SK-N-SH treated with all-trans-retinoic acid at 6 μM for 48 hours (cell line): Measurements from ENCODE around the gene GOLGA6L26.
"Not testable (repeated sequence)": the region's sequence is repeated elsewhere in the genome, so short reads cannot be mapped to it uniquely, and the experiment has no call there.

ENCODE experiments used
- ARNTL ChIP-seq: fragments of 450-650 bp; formaldehyde crosslinking; IDR thresholded peaks from 2 replicates; pipeline ENCODE4 v1.5.0; 2020; ENCODE audit warnings: low read depth, mild to moderate bottlenecking, moderate library complexity, borderline replicate concordance
- TCF4 ChIP-seq: fragments of 250-450 bp; sonication (Bioruptor Pico); IDR thresholded peaks from 2 replicates; pipeline ENCODE4 v1.8.0; 2021; ENCODE audit warnings: mild to moderate bottlenecking, moderate library complexity, borderline replicate concordance
- TF ChIP-seq, protein P1 (sequence below): fragments of 250-450 bp; sonication (Bioruptor Pico); IDR thresholded peaks from 2 replicates; pipeline ENCODE4 v1.5.1; 2020; ENCODE audit warnings: low read depth, mild to moderate bottlenecking, moderate library complexity

DNA sequence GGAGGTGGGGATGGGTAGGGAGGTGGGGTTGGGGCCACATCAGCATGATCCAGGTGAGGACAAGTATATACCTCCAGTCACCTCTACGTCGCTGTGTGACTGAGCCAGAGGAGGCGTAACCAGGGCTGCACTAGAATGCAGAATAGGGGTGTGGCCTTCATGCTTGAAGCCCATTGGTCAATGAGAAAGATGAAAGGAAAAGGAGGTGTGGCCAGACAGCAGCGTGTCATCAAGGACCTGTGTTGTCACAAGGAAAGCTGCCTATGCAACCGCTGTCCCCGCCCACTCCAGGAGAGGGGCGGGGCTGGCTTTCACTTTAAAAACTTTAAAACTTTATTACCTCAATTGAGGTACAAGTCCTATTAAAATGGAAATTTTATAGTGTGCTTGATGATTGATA, at the start of gene GOLGA6L26:
- not testable (repeated sequence) for TF ChIP-seq ARNTL (CRISPR knock-in tag); TCF4
- TF ChIP-seq, protein P1, sequence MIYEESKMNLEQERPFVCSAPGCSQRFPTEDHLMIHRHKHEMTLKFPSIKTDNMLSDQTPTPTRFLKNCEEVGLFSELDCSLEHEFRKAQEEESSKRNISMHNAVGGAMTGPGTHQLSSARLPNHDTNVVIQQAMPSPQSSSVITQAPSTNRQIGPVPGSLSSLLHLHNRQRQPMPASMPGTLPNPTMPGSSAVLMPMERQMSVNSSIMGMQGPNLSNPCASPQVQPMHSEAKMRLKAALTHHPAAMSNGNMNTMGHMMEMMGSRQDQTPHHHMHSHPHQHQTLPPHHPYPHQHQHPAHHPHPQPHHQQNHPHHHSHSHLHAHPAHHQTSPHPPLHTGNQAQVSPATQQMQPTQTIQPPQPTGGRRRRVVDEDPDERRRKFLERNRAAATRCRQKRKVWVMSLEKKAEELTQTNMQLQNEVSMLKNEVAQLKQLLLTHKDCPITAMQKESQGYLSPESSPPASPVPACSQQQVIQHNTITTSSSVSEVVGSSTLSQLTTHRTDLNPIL = not testable (repeated sequence)
